ENCODE measurements around the gene COL12A1.

GRCh38 chr6:75114806-75115205 lies 91.0 kb downstream of the COL12A1 start:
- TF ChIP-seq ZNF639 (CRISPR knock-in tag; conservative IDR thresholded peaks at IDR 0.05) (no peak), ZNF251 (CRISPR knock-in tag; IDR thresholded peaks at IDR 0.05) (no peak), SAP130 (CRISPR knock-in tag; IDR thresholded peaks at IDR 0.05; ENCODE audit: low read depth) (no peak), CTCF (CRISPR knock-in tag; IDR thresholded peaks at IDR 0.05) (no peak), ATF2 (CRISPR knock-in tag; IDR thresholded peaks at IDR 0.05) (no peak), TAF1 (CRISPR knock-in tag; IDR thresholded peaks at IDR 0.05) (no peak), ZNF235 (CRISPR knock-in tag; IDR thresholded peaks at IDR 0.05; ENCODE audit: borderline replicate concordance) (no peak), ZBTB43 (CRISPR knock-in tag; conservative IDR thresholded peaks at IDR 0.05) (no peak), ZNF225 (CRISPR knock-in tag; IDR thresholded peaks at IDR 0.05) (no peak), ZNF747 (CRISPR knock-in tag; IDR thresholded peaks at IDR 0.05; ENCODE audit: borderline replicate concordance) (no peak), ESRRA (CRISPR knock-in tag; IDR thresholded peaks at IDR 0.05; ENCODE audit: low read depth) (no peak), GTF3A (CRISPR knock-in tag; conservative IDR thresholded peaks at IDR 0.05) (no peak), EZH2 (conservative IDR thresholded peaks at IDR 0.05; ENCODE audit: low read depth, low read length) (no peak), MATR3 (CRISPR knock-in tag; IDR thresholded peaks at IDR 0.05) (no peak)
